ENCODE results near the gene UBTD2. TPM values are rescaled to one million over a fixed set of nuclear protein-coding genes. Genes with fewer than 3 reads are reported as not detected.

Gene UBTD2
- total and polyA plus RNA-seq, 10 donors = 4.9 to 13.9 (median 8.4) TPM

DNA sequence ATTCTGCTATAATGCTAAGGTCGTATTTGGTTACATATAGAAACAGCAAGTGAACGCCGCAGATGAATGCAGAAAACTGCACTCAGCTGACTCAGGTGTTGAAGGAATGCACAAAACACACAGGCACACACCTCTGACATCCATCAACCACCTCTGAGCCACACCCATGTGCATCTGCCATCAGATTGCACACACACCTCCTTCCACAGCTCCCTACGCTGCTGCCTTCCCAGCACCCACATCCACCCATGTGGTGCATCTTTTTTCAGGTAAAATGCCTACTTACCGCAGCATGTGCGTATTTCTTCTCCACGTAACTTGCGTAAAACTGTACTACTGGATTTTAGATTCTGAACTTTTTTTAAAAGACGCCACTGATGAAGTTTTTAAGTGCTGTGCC, 102.6 kb downstream of the UBTD2 start:
- Histone ChIP-seq H3K27me3 (replicated peaks in 1 of 7) (no peaks in the 10 kb centered on the region), H3K9me3 (no peaks in the 10 kb centered on the region), H3K27ac (peak overlapping the region; percentile 79 to 99 (median 93)), H3K36me3 (peaks cover 0 to 45% (median 0%) of the 10 kb centered on the region in 6 donors), H3K4me1 (peaks cover 48 to 100% (median 98%) of the 10 kb centered on the region in 6 donors), H3K4me3 (peak overlapping the region in 1 of 8 donors; percentile 19)
- TF ChIP-seq, protein P1, sequence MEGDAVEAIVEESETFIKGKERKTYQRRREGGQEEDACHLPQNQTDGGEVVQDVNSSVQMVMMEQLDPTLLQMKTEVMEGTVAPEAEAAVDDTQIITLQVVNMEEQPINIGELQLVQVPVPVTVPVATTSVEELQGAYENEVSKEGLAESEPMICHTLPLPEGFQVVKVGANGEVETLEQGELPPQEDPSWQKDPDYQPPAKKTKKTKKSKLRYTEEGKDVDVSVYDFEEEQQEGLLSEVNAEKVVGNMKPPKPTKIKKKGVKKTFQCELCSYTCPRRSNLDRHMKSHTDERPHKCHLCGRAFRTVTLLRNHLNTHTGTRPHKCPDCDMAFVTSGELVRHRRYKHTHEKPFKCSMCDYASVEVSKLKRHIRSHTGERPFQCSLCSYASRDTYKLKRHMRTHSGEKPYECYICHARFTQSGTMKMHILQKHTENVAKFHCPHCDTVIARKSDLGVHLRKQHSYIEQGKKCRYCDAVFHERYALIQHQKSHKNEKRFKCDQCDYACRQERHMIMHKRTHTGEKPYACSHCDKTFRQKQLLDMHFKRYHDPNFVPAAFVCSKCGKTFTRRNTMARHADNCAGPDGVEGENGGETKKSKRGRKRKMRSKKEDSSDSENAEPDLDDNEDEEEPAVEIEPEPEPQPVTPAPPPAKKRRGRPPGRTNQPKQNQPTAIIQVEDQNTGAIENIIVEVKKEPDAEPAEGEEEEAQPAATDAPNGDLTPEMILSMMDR (IDR thresholded peaks at IDR 0.05 in 8 of 11, conservative IDR thresholded peaks at IDR 0.05 in 3 of 11) = no peak
- peak in 1 of 3 donors; percentile 16 for TF ChIP-seq POLR2AphosphoS5 (IDR thresholded peaks at IDR 0.05)
- DNase-seq = peak; percentile 37
- intact Hi-C loops (cut with DNase I; ENCODE audit: low total_unique reads) = no loop called here
- 79 to 89% (median 88%) methylated on average over 9 of the region's 9 CpGs for WGBS, 5 donors

DNA sequence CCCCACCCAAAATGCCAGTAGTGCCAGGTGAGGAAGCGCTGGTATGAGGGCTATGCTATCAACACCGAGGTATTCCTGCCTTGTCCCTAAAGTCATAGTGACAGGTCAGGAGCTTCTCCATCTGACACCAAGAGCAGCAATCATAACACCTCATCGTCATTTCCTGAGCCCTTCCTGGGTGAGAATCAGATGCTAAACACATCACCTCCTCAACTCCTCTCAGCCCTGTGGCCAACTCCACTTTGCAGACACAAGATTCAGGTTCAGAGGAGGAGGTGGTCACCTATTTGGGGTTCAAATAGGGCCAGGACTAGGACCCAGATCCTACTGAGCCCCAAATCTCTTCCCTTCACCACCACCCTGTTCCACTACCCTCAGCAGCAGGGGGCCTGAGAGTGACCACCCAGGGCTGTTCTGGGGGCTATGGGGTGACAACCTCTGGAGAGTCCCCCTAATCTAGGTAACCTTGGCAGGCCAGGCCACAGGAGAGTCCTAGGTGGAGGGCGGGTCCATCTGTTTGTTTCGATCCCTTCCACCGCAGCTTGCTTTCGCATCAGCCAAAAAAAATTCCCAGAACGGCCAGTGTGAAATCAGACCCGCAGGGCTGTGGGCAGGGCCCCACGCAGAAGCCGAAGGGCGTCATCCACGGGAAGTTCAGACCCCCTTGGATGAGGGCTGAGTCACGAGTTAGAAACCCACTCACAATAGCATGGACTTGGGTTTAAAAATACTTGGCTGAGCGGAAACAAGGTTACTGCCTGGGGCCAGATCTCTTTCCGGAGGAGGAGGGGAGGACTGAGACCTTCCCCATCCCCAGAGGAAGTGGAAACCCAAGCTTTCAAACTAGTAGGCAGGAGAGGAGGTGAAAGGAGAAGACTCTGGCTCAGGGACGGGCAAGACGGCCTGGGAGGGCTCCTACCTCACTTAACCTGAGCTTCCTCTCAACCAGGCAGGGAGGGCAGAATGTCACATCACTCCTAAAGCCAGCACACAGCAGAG, 104.3 kb downstream of the UBTD2 start:
- WGBS, 5 donors = 8 to 17% (median 11%) methylated on average over 18 of the region's 18 CpGs
- Histone ChIP-seq H3K9me3 (no peaks in the 10 kb centered on the region), H3K4me1 (peaks cover 48 to 100% (median 97%) of the 10 kb centered on the region in 6 donors), H3K27ac (peak overlapping the region; percentile 79 to 99 (median 93)), H3K36me3 (peaks cover 0 to 39% (median 0%) of the 10 kb centered on the region in 6 donors), H3K4me3 (peak overlapping the region in 7 of 8 donors; percentile 12 to 69 (median 36)), H3K27me3 (replicated peaks in 1 of 7) (peaks cover 0 to 7% (median 0%) of the 10 kb centered on the region in 7 donors)
- no peak for TF ChIP-seq POLR2A (IDR thresholded peaks at IDR 0.05)
- peak; percentile 41 to 79 (median 61) for TF ChIP-seq POLR2AphosphoS5 (IDR thresholded peaks at IDR 0.05)
- TF ChIP-seq, protein P1 (IDR thresholded peaks at IDR 0.05 in 8 of 11, conservative IDR thresholded peaks at IDR 0.05 in 3 of 11) = no peak
- DNase-seq = peak; percentile 82
- intact Hi-C loops (cut with DNase I; ENCODE audit: low total_unique reads) = no loop called here

DNA sequence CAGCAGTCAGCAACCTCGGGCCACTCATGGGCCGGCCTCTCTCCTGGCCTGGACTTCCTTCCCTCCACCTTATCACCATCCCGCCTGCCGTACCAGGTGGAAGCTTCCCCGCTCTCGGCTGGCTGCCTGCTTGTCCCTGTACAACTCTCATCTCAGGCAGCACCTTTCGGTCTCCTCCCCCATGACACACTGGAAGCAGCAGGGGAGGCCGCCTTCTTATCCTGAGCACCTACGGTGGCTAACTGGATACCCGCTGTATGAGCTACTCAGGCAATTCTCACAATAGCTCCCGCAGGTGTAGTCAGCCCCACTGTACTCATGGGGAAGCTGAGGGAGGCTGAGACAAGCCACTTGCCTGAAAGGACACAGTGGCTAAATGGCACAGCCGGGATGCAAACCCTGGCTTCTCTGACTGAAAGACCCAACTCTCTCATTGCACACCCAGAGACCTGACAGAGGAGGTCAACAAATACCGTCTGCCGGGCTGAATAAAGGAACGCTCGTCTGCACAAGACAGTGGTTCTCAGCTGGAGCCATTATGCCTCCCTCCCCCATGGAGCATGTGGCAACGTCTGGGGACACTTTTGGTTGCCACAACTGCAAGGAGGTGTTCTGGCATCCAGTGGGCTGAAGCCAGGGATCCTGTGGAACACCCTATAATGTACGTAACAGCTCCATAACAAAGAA, 105.1 kb downstream of the UBTD2 start:
- H3K4me1 ChIP-seq = peaks cover 45 to 100% (median 97%) of the 10 kb centered on the region in 6 donors
- H3K4me3 ChIP-seq = peak overlapping the region in 5 of 8 donors; percentile 5 to 69 (median 36)
- H3K27ac ChIP-seq = peak overlapping the region; percentile 79 to 99 (median 93)
- TF ChIP-seq POLR2AphosphoS5 (IDR thresholded peaks at IDR 0.05) (peak in 2 of 3 donors; percentile 10 to 67), POLR2A (IDR thresholded peaks at IDR 0.05) (no peak)
- TF ChIP-seq, protein P1 (IDR thresholded peaks at IDR 0.05 in 8 of 11, conservative IDR thresholded peaks at IDR 0.05 in 3 of 11) = no peak
- no peaks in the 10 kb centered on the region for H3K9me3 ChIP-seq
- H3K27me3 ChIP-seq (replicated peaks in 1 of 7) = peaks cover 0 to 7% (median 0%) of the 10 kb centered on the region in 7 donors
- intact Hi-C loops (cut with DNase I; ENCODE audit: low total_unique reads) = no loop called here
- WGBS, 5 donors = 18 to 61% (median 35%) methylated on average over 15 to 18 of the region's 18 CpGs
- peaks cover 0 to 31% (median 0%) of the 10 kb centered on the region in 6 donors for H3K36me3 ChIP-seq
- peak; percentile 82 for DNase-seq
